ENCODE data around the gene CCNJL. TPM values are rescaled to one million over a fixed set of nuclear protein-coding genes. Genes with fewer than 3 reads are reported as not detected.

CCNJL gene
- total and polyA plus RNA-seq, 2 of the 8 experiments (the other 6 are each of a cell fraction or from before 2014, with no cell fraction given), result 34.6 to 44.7 TPM

DNA sequence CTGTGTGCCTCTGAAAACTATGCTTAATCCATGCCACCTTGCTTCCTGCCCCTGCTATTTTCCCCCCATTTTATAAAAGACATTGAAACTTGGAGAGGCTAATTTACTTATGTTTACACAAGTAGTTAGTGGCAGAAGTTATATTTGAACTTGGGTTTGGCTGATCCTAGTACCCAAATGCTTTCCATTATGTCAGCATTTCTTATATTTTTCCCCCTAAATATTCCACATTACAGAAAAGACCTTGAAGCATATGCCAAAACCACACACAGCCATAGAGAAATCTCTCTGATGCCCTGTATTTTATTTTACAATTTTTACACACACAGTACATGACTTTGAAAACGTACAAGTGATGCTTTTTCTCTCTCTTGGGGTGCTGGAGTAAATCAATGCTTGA lies 46.9 kb upstream of the CCNJL start:
- Histone ChIP-seq H2BK20ac (ENCODE audit: low read length) (no peak overlapping the region), H4K5ac (ENCODE audit: insufficient read length, low read depth, low read length) (no peak overlapping the region), H3K79me1 (ENCODE audit: low read depth, low read length) (no peaks in the 10 kb centered on the region), H2BK12ac (ENCODE audit: low read depth, low read length) (no peak overlapping the region), H3K4ac (replicated peaks; ENCODE audit: insufficient read length, low read depth, low read length) (no peak overlapping the region), H3K36me3 (ENCODE audit: control insufficient read depth in 2 of 4, insufficient read depth in 4 of 4, low read length in 3 of 4) (no peaks in the 10 kb centered on the region), H3K9me3 (ENCODE audit: insufficient read depth in 2 of 2, low read depth in 1 of 2, low read length in 1 of 2) (no peaks in the 10 kb centered on the region), H2BK120ac (replicated peaks; ENCODE audit: low read depth, low read length) (no peak overlapping the region), H3K23ac (ENCODE audit: insufficient read length) (no peak overlapping the region), H3K18ac (ENCODE audit: extremely low read depth, low read length) (no peak overlapping the region), H2BK15ac (ENCODE audit: low read length) (no peak overlapping the region), H2AFZ (ENCODE audit: low read length) (no peak overlapping the region), H3K9ac (replicated peaks in 1 of 4; ENCODE audit: extremely low read depth in 1 of 4, low read depth in 3 of 4, low read length in 3 of 4) (no peak overlapping the region), H3K27ac (ENCODE audit: low read depth, low read length) (no peak overlapping the region), H4K8ac (ENCODE audit: extremely low read depth, insufficient read depth, low read length) (no peak overlapping the region), H2BK5ac (ENCODE audit: low read depth, low read length) (no peak overlapping the region), H3K56ac (replicated peaks; ENCODE audit: insufficient read length, low read depth, low read length) (no peak overlapping the region), H3K23me2 (ENCODE audit: low read depth, low read length) (no peaks in the 10 kb centered on the region), H3K14ac (ENCODE audit: insufficient read length) (no peak overlapping the region), H4K20me1 (replicated peaks in 1 of 2; ENCODE audit: control insufficient read depth in 1 of 2, insufficient read depth in 2 of 2, low read length in 2 of 2) (no peaks in the 10 kb centered on the region), H3K4me2 (ENCODE audit: insufficient read depth in 1 of 2, low read depth in 2 of 2, low read length in 2 of 2) (no peak overlapping the region), H2AK5ac (ENCODE audit: low read depth, low read length) (no peak overlapping the region), H3K27me3 (replicated peaks in 1 of 4; ENCODE audit: control insufficient read depth in 3 of 4, extremely low read depth in 1 of 4, insufficient read depth in 3 of 4, low read length in 3 of 4) (no peaks in the 10 kb centered on the region; a peak in 1 of 7 replicates), H3K4me1 (replicated peaks in 1 of 4; ENCODE audit: control insufficient read depth in 3 of 4, insufficient read depth in 4 of 4, low read length in 3 of 4) (peaks cover 0 to 2% (median 1%) of the 10 kb centered on the region in 4 experiments; a peak in 5 of 7 replicates), H3K79me2 (ENCODE audit: control insufficient read depth in 1 of 2, insufficient read depth in 2 of 2, low read length in 2 of 2) (no peaks in the 10 kb centered on the region), H3K4me3 (ENCODE audit: extremely low read depth in 1 of 4, insufficient read depth in 2 of 4, low read depth in 3 of 4, low read length in 4 of 4) (no peak overlapping the region), H4K91ac (replicated peaks; ENCODE audit: insufficient read length, low read length) (no peak overlapping the region)
- no peak for DNase-seq (ENCODE audit: low read depth in 1 of 2, low spot score in 2 of 2)
- ChIA-PET CTCF (ENCODE audit: partially characterized antibody) (interaction anchor here (0.6 to 6.1 kb wide), 9 partner anchors 11 to 346 kb away, joined by 3 to 30 read pairs (median 3); partner anchors contain the start of gene C1QTNF2), POLR2A (ENCODE audit: partially characterized antibody) (interaction anchor here (0.5 to 1.2 kb wide), 3 partner anchors 11 to 47 kb away, joined by 3 read pairs; partner anchors contain the start of genes C1QTNF2 and CCNJL)
- FAIRE-seq, result no peak
- WGBS, 2 experiments (ENCODE audit: extremely low coverage in 1 of 2, insufficient coverage in 1 of 2, insufficient read length in 1 of 2, insufficient replicate concordance in 2 of 2, low coverage in 1 of 2, low lambda C conversion rate in 2 of 2, missing lambda C conversion rate in 1 of 2), result 81% methylated on average over 1 of the region's 1 CpG; no CpG with 5 or more reads in 1 of the 2 experiments
- no peak for TF ChIP-seq ZNF274 (IDR thresholded peaks at IDR 0.05; ENCODE audit: borderline replicate concordance, extremely low read depth, low read length)
- no peak for TF ChIP-seq NANOG (IDR thresholded peaks at IDR 0.05; ENCODE audit: insufficient read depth, low read depth, low read length, poor library complexity, severe bottlenecking)
- TF ChIP-seq, protein P1, sequence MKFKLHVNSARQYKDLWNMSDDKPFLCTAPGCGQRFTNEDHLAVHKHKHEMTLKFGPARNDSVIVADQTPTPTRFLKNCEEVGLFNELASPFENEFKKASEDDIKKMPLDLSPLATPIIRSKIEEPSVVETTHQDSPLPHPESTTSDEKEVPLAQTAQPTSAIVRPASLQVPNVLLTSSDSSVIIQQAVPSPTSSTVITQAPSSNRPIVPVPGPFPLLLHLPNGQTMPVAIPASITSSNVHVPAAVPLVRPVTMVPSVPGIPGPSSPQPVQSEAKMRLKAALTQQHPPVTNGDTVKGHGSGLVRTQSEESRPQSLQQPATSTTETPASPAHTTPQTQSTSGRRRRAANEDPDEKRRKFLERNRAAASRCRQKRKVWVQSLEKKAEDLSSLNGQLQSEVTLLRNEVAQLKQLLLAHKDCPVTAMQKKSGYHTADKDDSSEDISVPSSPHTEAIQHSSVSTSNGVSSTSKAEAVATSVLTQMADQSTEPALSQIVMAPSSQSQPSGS (IDR thresholded peaks at IDR 0.05; ENCODE audit: low read length), result no peak
- TF ChIP-seq CBX8 (IDR thresholded peaks at IDR 0.05; ENCODE audit: borderline replicate concordance, low read depth, low read length), result no peak
- TF ChIP-seq TAF1 (IDR thresholded peaks at IDR 0.05; ENCODE audit: low read depth, low read length), result no peak
- TF ChIP-seq HDAC2 (IDR thresholded peaks at IDR 0.05; ENCODE audit: borderline replicate concordance in 1 of 2, low read depth in 2 of 2, low read length in 2 of 2), result no peak
- no peak for TF ChIP-seq SP4 (IDR thresholded peaks at IDR 0.05; ENCODE audit: low read length)
- TF ChIP-seq CTBP2 (IDR thresholded peaks at IDR 0.05; ENCODE audit: borderline replicate concordance, insufficient read depth, insufficient read length, low read length), result no peak
- TF ChIP-seq, protein P2, sequence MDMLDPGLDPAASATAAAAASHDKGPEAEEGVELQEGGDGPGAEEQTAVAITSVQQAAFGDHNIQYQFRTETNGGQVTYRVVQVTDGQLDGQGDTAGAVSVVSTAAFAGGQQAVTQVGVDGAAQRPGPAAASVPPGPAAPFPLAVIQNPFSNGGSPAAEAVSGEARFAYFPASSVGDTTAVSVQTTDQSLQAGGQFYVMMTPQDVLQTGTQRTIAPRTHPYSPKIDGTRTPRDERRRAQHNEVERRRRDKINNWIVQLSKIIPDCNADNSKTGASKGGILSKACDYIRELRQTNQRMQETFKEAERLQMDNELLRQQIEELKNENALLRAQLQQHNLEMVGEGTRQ (IDR thresholded peaks at IDR 0.05; ENCODE audit: low read length), result no peak
- no peak for TF ChIP-seq RAD21 (IDR thresholded peaks at IDR 0.05 in 1 of 2, conservative IDR thresholded peaks at IDR 0.05 in 1 of 2; ENCODE audit: low read depth in 2 of 2, low read length in 2 of 2)

Data from H1 (cell line).